Astrocyte of the cerebellum (primary cell): ENCODE measurements around the gene NMD3.

ENCODE experiments used
- DNase-seq: peaks from one replicate; pipeline ENCODE4 v3.0.0-alpha.2; 2011; ENCODE audit warnings: low read depth
- H3K4me3 ChIP-seq: 2 replicates; pipeline ENCODE4 v1.5.1; 2011; ENCODE audit warnings: mild to moderate bottlenecking, low read depth, low read length, moderate library complexity
- in situ Hi-C: cut with HindIII; loops from 2 replicates; pipeline ENCODE4 v1.10.0; 2017; ENCODE audit warnings: low sequenced_read_pairs
- TF ChIP-seq, protein P1 (sequence below): IDR thresholded peaks from 2 replicates; pipeline ENCODE4 v1.5.1; 2012; ENCODE audit warnings: low read length, low read depth, moderate library complexity, mild to moderate bottlenecking; ENCODE audit errors: missing control alignments

Gene NMD3

DNA sequence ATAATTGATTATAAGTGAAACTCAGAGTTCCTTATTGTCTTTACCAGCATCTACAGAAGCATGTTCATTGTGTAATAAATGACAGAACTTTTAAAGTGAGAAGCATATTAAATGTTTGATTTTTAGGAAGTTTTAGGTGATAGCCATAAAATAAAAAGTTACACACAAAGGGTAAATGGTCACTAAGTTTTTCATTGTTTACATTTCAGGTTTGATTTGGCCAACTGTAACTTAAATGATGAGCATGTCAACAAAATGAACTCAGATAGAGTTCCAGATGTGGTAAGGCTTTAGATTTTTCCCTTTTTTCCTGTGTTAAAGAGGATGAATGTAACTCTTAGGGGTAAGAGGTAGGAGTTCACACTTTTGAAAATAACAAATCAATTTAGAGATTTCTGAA, 25.9 kb downstream of the NMD3 start:
- in situ Hi-C loops, result no loop called here
- no peak for DNase-seq
- no peak overlapping the region for H3K4me3 ChIP-seq
- TF ChIP-seq, protein P1, sequence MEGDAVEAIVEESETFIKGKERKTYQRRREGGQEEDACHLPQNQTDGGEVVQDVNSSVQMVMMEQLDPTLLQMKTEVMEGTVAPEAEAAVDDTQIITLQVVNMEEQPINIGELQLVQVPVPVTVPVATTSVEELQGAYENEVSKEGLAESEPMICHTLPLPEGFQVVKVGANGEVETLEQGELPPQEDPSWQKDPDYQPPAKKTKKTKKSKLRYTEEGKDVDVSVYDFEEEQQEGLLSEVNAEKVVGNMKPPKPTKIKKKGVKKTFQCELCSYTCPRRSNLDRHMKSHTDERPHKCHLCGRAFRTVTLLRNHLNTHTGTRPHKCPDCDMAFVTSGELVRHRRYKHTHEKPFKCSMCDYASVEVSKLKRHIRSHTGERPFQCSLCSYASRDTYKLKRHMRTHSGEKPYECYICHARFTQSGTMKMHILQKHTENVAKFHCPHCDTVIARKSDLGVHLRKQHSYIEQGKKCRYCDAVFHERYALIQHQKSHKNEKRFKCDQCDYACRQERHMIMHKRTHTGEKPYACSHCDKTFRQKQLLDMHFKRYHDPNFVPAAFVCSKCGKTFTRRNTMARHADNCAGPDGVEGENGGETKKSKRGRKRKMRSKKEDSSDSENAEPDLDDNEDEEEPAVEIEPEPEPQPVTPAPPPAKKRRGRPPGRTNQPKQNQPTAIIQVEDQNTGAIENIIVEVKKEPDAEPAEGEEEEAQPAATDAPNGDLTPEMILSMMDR, result no peak

DNA sequence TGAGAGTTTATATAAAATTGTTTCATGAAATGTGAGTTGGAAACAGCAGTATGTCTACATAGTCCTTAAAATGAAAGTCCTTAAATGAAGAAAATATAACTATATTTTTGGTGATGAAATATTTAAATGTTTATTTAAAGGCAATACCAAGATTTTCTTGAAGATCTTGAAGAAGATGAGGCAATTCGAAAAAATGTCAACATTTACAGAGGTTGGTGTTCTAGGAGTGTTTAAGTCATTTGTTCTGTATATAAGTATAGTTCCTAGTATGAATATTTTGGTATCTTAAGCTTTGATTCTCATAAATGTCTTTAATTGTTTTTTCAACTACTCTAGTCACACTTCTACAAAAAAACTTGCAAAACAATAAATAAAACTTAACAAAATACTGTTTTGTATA, 29.0 kb downstream of the NMD3 start:
- no peak for DNase-seq
- no peak overlapping the region for H3K4me3 ChIP-seq
- TF ChIP-seq, protein P1, result no peak
- in situ Hi-C loops, result no loop called here

DNA sequence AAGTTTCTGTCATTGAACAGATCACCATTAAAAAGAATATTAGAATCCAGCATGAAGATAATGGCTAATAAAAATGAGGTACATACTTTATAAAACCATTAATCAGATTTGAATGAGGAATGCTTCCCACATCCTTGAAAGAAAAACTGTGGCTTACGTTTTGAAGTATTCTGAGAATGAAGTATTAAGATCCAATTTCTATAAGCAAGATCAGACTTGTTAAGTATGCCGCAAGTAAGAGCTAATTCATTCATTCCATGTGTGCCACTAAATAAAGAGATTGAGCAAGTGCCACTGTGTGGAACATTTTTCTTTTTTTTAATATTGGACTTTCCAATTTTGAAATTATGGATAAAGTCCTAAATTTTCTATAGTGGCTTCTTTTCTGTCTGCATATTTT, 30.6 kb downstream of the NMD3 start:
- no peak for DNase-seq
- in situ Hi-C loops, result no loop called here
- TF ChIP-seq, protein P1, result no peak
- no peak overlapping the region for H3K4me3 ChIP-seq

DNA sequence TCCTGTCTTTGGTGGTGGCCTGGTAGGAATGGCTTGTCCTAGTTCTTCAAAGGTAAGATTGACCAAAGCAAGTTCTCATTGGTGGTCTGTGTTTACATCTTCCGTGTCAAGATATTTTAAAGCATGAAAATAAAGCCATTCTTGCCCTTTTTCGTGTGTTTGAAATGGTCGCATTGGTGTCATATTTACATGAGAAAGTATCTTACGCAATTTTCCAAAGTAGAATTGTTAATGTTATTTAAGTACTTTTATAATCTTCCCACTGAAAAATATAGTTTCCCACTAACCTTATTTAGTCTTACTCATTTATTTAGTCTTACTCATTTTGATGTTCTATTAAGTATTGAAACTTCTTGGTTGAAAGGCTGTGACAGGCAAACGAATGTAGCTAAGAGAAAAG, 31.0 kb downstream of the NMD3 start:
- no peak for DNase-seq
- in situ Hi-C loops, result no loop called here
- TF ChIP-seq, protein P1, result no peak
- H3K4me3 ChIP-seq, result no peak overlapping the region

DNA sequence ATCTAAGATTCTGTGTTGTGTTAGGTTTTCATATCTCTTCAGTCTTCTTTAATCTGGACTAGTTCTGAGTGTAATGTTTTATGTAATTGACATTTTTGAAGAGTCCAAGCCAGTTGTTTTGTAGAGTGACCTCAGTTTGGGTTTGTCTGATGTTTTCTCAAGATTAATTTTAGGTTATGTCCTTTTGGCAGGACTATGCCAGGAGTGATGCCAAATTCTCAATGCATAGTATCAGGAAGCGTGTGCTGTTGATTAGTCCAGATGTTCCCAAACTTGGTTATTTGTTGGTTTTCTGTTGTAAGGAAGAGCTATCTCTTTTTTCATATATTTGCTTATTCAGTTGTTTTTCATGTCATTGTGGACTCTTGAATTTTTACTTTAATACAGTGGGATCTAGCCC, 32.6 kb downstream of the NMD3 start:
- no peak overlapping the region for H3K4me3 ChIP-seq
- TF ChIP-seq, protein P1, result no peak
- DNase-seq, result no peak
- in situ Hi-C loops, result no loop called here

DNA sequence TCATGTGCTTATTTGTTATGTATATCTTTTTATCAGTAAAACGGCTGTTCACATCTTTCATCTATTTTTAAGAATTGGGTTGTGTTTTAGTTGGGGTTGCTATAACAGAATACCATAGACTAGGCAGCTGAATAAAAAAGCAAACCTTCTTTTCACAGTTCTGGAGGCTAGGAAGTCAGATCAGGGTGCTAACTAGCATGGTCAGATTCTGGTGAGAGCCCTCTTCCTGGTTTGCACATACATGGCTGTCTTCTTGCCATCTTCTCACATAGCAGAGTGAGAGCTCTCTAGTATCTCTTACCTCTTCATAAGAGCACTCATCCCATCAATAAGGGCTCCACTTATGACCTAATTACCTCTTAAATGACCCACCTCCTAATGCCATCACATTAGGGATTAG, 33.8 kb downstream of the NMD3 start:
- in situ Hi-C loops, result no loop called here
- TF ChIP-seq, protein P1, result no peak
- DNase-seq, result no peak
- H3K4me3 ChIP-seq, result no peak overlapping the region

DNA sequence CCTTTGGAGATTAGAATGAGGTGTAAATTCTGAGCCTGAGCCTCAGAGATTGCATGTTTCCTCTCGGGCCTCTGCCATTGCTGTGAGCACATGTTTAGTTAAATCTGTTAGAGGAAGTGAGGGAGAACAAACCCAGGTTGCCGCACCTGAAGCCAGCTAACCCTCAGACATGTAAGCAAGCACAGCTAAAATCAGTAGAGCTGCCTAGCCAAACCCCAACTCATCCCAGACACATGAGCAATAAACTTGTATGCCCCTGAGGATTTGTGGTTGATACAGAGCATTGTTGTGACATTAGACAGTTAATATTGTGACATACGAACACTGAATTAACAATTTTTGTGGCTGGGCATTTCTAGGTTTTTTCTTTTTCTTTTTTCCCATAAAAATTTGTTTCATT, 41.9 kb downstream of the NMD3 start:
- in situ Hi-C loops, result no loop called here
- DNase-seq, result no peak
- TF ChIP-seq, protein P1, result no peak
- H3K4me3 ChIP-seq, result no peak overlapping the region
